NB4 (cell line): Measurements from ENCODE around the gene AXDND1.
A peak's percentile ranks its signal among the peaks of the same experiment; 100 is the strongest.
"Not testable (repeated sequence)": the region's sequence is repeated elsewhere in the genome, so short reads cannot be mapped to it uniquely, and the experiment has no call there.

Experiments
- DNase-seq: peaks from one replicate; pipeline ENCODE4 v3.0.0; 2010; ENCODE audit warnings: low read depth
- H3K4me3 ChIP-seq: one replicate; pipeline ENCODE4 v1.5.1; 2011; ENCODE audit warnings: mild to moderate bottlenecking, low read depth, low read length, moderate library complexity
- CTCF ChIP-seq: IDR thresholded peaks from one replicate; pipeline ENCODE4 v1.5.1; 2012; ENCODE audit warnings: low read depth, low read length
- MYC ChIP-seq: IDR thresholded peaks from 2 replicates; pipeline ENCODE4 v1.6.1; 2011; ENCODE audit warnings: low read depth, low read length
- POLR2A ChIP-seq: IDR thresholded peaks from 2 replicates; pipeline ENCODE4 v1.6.1; 2011; ENCODE audit warnings: mild to moderate bottlenecking; ENCODE audit not compliant: insufficient read length; ENCODE audit errors: extremely low read depth
- TF ChIP-seq, protein P1 (sequence below): IDR thresholded peaks from 2 replicates; pipeline ENCODE4 v1.6.1; 2011; ENCODE audit warnings: low read depth, low read length

The AXDND1 gene

DNA sequence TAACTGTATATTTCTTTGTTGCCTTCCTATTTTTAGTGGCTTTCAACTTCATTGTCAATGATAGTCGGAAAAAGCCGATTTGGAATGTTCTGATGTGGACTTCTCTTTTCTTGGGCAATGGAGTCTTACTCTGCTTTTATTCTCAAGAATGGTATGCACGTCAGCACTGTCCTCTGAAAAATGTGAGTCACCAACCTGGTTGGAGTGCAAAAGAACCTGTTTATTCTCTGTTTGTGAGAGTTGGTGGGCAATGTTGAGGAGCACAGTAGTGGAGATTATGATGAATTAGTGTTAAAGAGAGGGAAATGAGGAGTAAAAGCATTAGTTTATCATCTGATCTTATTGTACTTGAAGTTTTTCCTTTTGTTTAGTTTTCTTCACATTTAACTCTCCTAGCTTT is 14.5 kb upstream of the AXDND1 start:
- TF ChIP-seq POLR2A (no peak), MYC (no peak), CTCF (no peak)
- TF ChIP-seq, protein P1, sequence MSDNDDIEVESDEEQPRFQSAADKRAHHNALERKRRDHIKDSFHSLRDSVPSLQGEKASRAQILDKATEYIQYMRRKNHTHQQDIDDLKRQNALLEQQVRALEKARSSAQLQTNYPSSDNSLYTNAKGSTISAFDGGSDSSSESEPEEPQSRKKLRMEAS: no peak
- no peak for DNase-seq
- H3K4me3 ChIP-seq: no peak overlapping the region

DNA sequence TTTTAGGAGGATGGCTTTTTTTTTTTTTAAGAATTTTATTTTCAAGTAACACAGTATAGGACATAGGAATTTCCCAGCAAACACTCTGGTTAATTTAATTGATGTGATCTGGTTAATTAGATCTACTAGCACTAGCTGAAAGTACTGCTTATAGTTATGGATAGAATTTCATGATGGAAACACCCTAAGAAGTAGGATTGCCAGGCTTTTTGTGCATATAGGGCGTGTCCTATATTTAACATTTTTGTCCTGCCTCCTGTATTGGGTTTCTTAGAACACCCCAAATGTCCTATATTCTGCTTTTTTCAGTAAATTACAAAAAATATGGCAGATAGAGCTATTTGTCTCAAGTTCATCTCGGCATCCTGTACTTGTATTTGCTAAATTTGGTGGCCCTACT is 13.5 kb upstream of the AXDND1 start:
- H3K4me3 ChIP-seq: no peak overlapping the region
- no peak for DNase-seq
- TF ChIP-seq MYC (no peak), CTCF (no peak), POLR2A (no peak)
- TF ChIP-seq, protein P1: no peak

- TF ChIP-seq, protein P1: no peak
- TF ChIP-seq CTCF: no peak
- no peak for TF ChIP-seq POLR2A
- TF ChIP-seq MYC: no peak
- DNase-seq: no peak
- no peak overlapping the region for H3K4me3 ChIP-seq
Measured at GRCh38 chr1:179353546-179353945, 12.2 kb upstream of the AXDND1 start.

- not testable (repeated sequence) for DNase-seq, H3K4me3 ChIP-seq
Measured at GRCh38 chr1:179361631-179362030, 4.1 kb upstream of the AXDND1 start.

GRCh38 chr1:179366093-179366800 is 476 bp downstream of the AXDND1 start:
- DNase-seq: no peak
- TF ChIP-seq POLR2A (no peak), MYC (no peak), CTCF (no peak)
- TF ChIP-seq, protein P1: no peak
- peak overlapping the region; percentile 75 for H3K4me3 ChIP-seq

DNA sequence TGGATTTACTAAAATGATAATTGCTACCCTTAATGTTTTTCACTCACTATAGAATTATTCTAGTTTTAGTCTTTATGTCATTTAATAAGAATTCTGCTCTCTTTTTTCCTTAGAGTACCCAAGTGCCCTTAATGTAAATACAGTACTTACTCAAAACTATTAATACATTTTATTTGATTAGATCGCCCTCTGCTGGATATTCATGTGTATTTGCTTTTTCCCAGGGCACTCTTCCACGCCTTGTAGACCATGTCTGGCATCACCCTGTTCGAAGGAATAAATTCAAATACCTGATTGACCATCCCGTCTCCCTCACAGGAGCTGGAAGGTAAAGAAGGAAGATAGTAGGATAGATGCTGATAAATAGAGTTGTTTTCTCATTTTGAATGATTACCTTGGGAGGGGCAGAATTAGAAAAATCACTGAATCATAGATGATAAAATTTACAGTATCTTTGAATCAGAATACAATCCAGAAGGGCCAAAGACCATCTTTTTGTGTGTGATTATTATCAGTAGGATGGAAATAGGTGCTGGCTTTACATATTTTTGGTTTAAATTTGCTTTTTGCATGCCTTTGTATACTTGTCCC is 4.1 kb downstream of the AXDND1 start:
- TF ChIP-seq CTCF (peak; percentile 48), POLR2A (no peak)
- DNase-seq: peak; percentile 74
- H3K4me3 ChIP-seq: no peak overlapping the region
